ENCODE data around the gene SLC52A3. TPM values are rescaled to one million over a fixed set of nuclear protein-coding genes. Genes with fewer than 3 reads are reported as not detected.

SLC52A3 gene
- total RNA-seq, 2 experiments from 2014 or later, result not detected

DNA sequence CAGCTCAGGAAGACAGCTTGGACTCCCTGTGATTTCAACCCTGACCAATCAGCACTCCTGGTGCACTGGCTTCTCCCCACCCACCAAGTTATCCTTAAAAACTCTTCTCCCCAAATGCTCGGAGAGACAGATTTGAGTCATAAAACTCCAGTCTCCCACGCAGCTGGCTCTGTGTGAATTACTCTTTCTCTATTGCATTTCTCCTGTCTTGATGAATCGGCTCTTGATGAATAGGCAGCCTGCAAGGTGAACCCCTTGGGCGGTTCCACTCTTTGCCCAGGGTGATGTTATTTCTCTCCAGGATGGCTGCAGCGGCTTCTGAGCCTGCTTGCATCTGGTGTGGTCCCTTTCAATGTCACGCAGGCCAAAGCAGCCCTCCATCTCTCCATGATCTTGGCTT, 12.4 kb downstream of the SLC52A3 start:
- H3K9me3 Mint-ChIP-seq (ENCODE audit: low read depth), result no peaks in the 10 kb centered on the region
- no peak overlapping the region for H3K4me3 Mint-ChIP-seq
- H3K27me3 Mint-ChIP-seq, result peaks cover 12% of the 10 kb centered on the region
- ATAC-seq (no peak), DNase-seq (no peak)
- no peaks in the 10 kb centered on the region for H3K36me3 Mint-ChIP-seq
- no peak overlapping the region for H3K27ac Mint-ChIP-seq
- CTCF ChIA-PET, result interaction anchor here (1.2 kb wide), 1 partner anchor 17 kb away, joined by 4 read pairs; no protein-coding TSS in a partner anchor
- peaks cover 3% of the 10 kb centered on the region for H3K4me1 Mint-ChIP-seq

DNA sequence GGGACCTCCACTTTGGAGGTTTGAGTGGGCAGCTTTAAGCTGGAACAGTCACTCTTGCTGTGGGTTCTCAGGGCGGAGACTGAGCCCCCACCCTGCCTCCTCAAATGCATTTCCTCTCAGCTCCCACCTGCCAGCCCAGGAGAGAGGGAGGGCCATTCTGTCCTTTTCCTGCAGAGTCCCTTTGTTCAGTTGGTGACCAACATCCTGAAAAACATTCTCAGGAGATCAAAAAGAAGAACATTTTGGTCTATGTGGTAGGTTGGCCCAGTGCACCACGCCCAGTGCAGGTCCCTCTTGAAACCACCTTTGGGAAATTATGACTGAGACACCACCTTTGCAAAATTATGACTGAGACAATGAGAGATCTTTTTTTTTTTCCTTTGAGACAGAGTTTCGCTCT, 13.4 kb downstream of the SLC52A3 start:
- DNase-seq (no peak), ATAC-seq (no peak)
- CTCF ChIA-PET, result interaction anchor here (1.2 to 1.7 kb wide), 2 partner anchors 16 kb away, joined by 4 read pairs; no protein-coding TSS in a partner anchor
- Mint-ChIP-seq H3K4me1 (peaks cover 3% of the 10 kb centered on the region), H3K9me3 (ENCODE audit: low read depth) (no peaks in the 10 kb centered on the region), H3K27me3 (peaks cover 7% of the 10 kb centered on the region), H3K36me3 (no peaks in the 10 kb centered on the region), H3K27ac (no peak overlapping the region), H3K4me3 (no peak overlapping the region)

- no peak for ATAC-seq
- no peak overlapping the region for H3K4me3 Mint-ChIP-seq
- no peaks in the 10 kb centered on the region for H3K36me3 Mint-ChIP-seq
- CTCF ChIA-PET, result interaction anchor here (1.2 to 1.7 kb wide), 2 partner anchors 10 to 15 kb away, joined by 4 read pairs; no protein-coding TSS in a partner anchor
- no peak for DNase-seq
- H3K27ac Mint-ChIP-seq, result no peak overlapping the region
- H3K9me3 Mint-ChIP-seq (ENCODE audit: low read depth), result no peaks in the 10 kb centered on the region
- peaks cover 3% of the 10 kb centered on the region for H3K4me1 Mint-ChIP-seq
- peaks cover 5% of the 10 kb centered on the region for H3K27me3 Mint-ChIP-seq
Measured at GRCh38 chr20:753897-754635, 14.2 kb downstream of the SLC52A3 start.

GRCh38 chr20:753136-753535, 15.2 kb downstream of the SLC52A3 start:
- H3K4me1 Mint-ChIP-seq, result peaks cover 3% of the 10 kb centered on the region
- ATAC-seq (no peak), DNase-seq (no peak)
- H3K4me3 Mint-ChIP-seq, result no peak overlapping the region
- no peaks in the 10 kb centered on the region for H3K36me3 Mint-ChIP-seq
- no peaks in the 10 kb centered on the region for H3K9me3 Mint-ChIP-seq (ENCODE audit: low read depth)
- H3K27ac Mint-ChIP-seq, result no peak overlapping the region
- H3K27me3 Mint-ChIP-seq, result peaks cover 5% of the 10 kb centered on the region
- CTCF ChIA-PET, result interaction anchor here (1.2 kb wide), 1 partner anchor 9 kb away, joined by 4 read pairs; no protein-coding TSS in a partner anchor

DNA sequence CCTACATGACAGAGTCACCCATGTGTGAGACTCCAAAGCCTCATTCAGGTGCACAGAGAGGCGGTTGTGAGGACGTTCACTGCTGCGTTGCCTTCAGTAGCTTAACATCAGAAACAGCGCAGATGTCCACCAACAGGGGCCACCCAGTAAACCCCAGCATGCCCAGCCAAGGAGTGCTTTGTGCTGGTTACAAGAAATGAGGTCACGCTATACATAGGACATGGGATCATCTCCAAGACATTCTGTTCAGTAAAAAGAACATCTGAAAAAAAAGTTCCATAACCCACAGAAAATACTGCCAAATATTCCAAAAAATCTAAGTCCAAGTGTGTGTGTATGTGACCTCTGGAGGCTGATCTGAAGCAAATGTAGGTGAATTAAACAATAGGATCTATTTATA, 16.0 kb downstream of the SLC52A3 start:
- DNase-seq (no peak), ATAC-seq (no peak)
- no peak overlapping the region for H3K4me3 Mint-ChIP-seq
- H3K27me3 Mint-ChIP-seq, result no peaks in the 10 kb centered on the region
- CTCF ChIA-PET, result no interaction called here
- H3K4me1 Mint-ChIP-seq, result peaks cover 3% of the 10 kb centered on the region
- H3K36me3 Mint-ChIP-seq, result no peaks in the 10 kb centered on the region
- H3K9me3 Mint-ChIP-seq (ENCODE audit: low read depth), result no peaks in the 10 kb centered on the region
- H3K27ac Mint-ChIP-seq, result no peak overlapping the region

DNA sequence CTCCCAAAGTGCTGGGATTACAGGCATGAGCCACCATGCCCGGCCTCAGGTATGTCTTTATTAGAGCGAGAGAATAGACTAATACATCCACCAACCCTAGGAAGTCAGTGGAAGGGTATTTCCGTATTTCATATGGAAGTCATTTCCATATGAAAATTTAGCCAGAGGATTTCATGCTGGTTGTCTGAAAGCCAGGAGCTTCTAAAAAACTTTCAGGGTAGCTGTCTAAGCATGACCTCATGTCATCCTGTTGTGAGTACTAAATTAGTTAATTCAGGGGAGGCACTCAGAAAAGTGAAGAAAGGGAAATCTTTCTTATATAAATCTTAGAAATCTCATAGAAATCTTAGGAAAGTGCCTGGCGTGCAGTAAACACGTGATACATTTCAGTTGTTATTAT, 16.5 kb downstream of the SLC52A3 start:
- H3K27me3 Mint-ChIP-seq, result no peaks in the 10 kb centered on the region
- H3K4me1 Mint-ChIP-seq, result peaks cover 3% of the 10 kb centered on the region
- no peak overlapping the region for H3K4me3 Mint-ChIP-seq
- ATAC-seq (no peak), DNase-seq (no peak)
- H3K27ac Mint-ChIP-seq, result no peak overlapping the region
- H3K36me3 Mint-ChIP-seq, result no peaks in the 10 kb centered on the region
- CTCF ChIA-PET, result no interaction called here
- no peaks in the 10 kb centered on the region for H3K9me3 Mint-ChIP-seq (ENCODE audit: low read depth)

GRCh38 chr20:750801-751200, 17.5 kb downstream of the SLC52A3 start:
- H3K27ac Mint-ChIP-seq, result no peak overlapping the region
- peaks cover 3% of the 10 kb centered on the region for H3K4me1 Mint-ChIP-seq
- CTCF ChIA-PET, result no interaction called here

DNA sequence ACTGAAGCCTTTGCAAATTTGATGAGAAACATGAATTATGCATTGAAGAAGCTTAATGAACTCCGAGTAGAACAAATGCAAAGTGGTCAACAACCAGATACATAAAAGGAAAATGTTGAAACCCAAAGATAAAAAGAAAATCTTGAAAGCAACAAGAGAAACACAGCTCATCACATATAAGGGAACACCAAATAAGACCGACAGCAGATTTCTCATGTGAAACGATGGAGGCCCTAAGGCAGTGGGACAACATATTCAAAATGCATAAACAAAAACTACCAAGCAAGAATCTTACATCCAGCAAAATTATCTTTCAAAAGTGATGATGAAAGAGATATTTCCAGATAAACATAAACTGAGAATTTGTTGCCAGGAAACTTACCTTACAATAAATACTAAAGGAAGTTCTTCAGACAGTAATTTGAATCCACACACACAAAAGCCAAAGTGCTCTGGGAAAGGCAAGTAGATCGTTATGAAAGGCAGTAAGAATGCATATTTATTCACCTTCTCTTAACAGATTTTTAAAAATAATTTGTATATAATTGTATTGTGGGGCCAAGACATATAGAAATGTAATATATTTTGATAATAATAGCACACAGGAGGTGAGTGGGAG, 22.5 kb downstream of the SLC52A3 start:
- no peak for DNase-seq
- Mint-ChIP-seq H3K9me3 (ENCODE audit: low read depth) (peaks cover 14% of the 10 kb centered on the region), H3K36me3 (peaks cover 3% of the 10 kb centered on the region), H3K4me3 (no peak overlapping the region), H3K4me1 (no peaks in the 10 kb centered on the region), H3K27ac (no peak overlapping the region), H3K27me3 (no peaks in the 10 kb centered on the region)
- no peak for ATAC-seq
- CTCF ChIA-PET, result interaction anchor here (1.1 kb wide), 1 partner anchor 11 kb away, joined by 3 read pairs; no protein-coding TSS in a partner anchor

More at GRCh38 chr20:750801-751200, 17.5 kb downstream of the SLC52A3 start:
- ATAC-seq (no peak), DNase-seq (no peak)
- Mint-ChIP-seq H3K9me3 (ENCODE audit: low read depth) (peaks cover 4% of the 10 kb centered on the region), H3K4me3 (no peak overlapping the region), H3K27me3 (no peaks in the 10 kb centered on the region), H3K36me3 (no peaks in the 10 kb centered on the region)

DNA sequence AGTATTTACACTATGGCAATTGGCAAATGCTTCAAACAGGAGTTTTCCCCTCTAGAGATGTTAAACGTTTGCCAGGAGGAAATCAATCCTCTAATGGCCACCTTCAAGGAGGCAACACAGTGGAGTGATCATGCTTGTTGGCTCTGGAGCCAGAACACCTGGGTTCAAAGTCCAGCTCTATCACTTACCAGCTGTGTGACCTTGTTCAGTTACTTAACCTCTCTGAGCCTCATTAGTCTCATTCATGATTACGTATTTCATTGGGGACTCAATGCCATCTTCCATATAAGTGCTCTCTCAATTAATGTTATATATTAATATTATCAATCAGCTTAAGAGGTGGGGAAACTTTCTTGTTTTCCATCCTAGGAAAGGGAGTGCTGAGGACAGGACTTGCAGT, 26.1 kb downstream of the SLC52A3 start:
- Mint-ChIP-seq H3K27ac (no peak overlapping the region), H3K36me3 (peaks cover 3% of the 10 kb centered on the region), H3K4me3 (no peak overlapping the region), H3K4me1 (no peaks in the 10 kb centered on the region), H3K9me3 (ENCODE audit: low read depth) (peaks cover 14% of the 10 kb centered on the region), H3K27me3 (no peaks in the 10 kb centered on the region)
- ATAC-seq (no peak), DNase-seq (no peak)
- CTCF ChIA-PET, result no interaction called here

DNA sequence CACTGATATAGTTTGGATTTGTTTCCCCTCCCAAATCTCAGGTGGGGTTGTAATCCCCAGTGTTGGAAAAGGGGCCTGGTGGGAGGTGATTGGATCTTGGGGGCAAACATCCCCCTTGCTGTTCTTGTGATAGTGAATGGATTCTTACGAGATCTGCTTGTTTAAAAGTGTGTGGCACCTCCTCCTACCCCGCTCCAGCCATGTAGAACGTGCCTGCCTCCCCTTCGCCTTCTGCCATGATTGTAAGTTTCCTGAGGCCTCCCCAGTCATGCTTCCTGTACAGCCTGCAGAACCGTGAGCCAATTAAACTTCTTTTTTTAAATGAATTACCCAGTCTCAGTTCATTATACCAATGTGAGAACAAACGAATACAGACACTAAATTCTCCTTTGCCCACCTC, 26.7 kb downstream of the SLC52A3 start:
- H3K4me1 Mint-ChIP-seq, result no peaks in the 10 kb centered on the region
- ATAC-seq (no peak), DNase-seq (no peak)
- no peaks in the 10 kb centered on the region for H3K27me3 Mint-ChIP-seq
- peaks cover 3% of the 10 kb centered on the region for H3K36me3 Mint-ChIP-seq
- peaks cover 14% of the 10 kb centered on the region for H3K9me3 Mint-ChIP-seq (ENCODE audit: low read depth)
- CTCF ChIA-PET, result no interaction called here
- no peak overlapping the region for H3K27ac Mint-ChIP-seq
- no peak overlapping the region for H3K4me3 Mint-ChIP-seq

- ATAC-seq (no peak), DNase-seq (no peak)
- Mint-ChIP-seq H3K27ac (no peak overlapping the region), H3K4me1 (no peaks in the 10 kb centered on the region), H3K9me3 (ENCODE audit: low read depth) (peaks cover 4% of the 10 kb centered on the region), H3K36me3 (peaks cover 2% of the 10 kb centered on the region), H3K27me3 (peaks cover 2% of the 10 kb centered on the region), H3K4me3 (no peak overlapping the region)
- CTCF ChIA-PET, result interaction anchor here (1.1 kb wide), 1 partner anchor 94 kb away, joined by 3 read pairs; no protein-coding TSS in a partner anchor
Measured at GRCh38 chr20:740162-740561, 28.1 kb downstream of the SLC52A3 start.

DNA sequence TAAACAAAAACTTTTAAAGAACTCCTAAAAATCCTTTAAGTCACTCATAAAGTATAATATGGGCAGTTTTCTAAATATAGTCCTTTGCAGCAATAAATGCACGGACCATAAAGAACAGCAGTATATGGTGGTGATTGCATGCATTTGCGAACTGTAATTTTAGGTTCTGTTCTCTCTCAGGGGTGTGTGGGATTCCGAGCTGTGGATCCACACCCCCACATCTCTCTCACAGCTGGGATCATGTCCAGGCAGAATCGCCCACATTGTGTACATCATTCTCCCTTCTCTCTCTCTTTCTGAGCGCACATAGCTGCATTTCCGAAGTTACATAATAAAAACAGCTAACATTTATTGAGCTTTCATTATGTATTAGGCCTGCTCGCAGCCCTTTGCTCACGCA, 28.6 kb downstream of the SLC52A3 start:
- ATAC-seq (no peak), DNase-seq (no peak)
- CTCF ChIA-PET, result interaction anchor here (1.0 kb wide), 1 partner anchor 179 kb away, joined by 4 read pairs; no protein-coding TSS in a partner anchor
- Mint-ChIP-seq H3K36me3 (peaks cover under 1% of the 10 kb centered on the region), H3K27ac (no peak overlapping the region), H3K4me1 (no peaks in the 10 kb centered on the region), H3K27me3 (peaks cover 3% of the 10 kb centered on the region), H3K4me3 (no peak overlapping the region), H3K9me3 (ENCODE audit: low read depth) (peaks cover under 1% of the 10 kb centered on the region)

- ATAC-seq (no peak), DNase-seq (no peak)
- H3K27me3 Mint-ChIP-seq, result peaks cover 36% of the 10 kb centered on the region
- H3K36me3 Mint-ChIP-seq, result no peaks in the 10 kb centered on the region
- no peak overlapping the region for H3K4me3 Mint-ChIP-seq
- no peaks in the 10 kb centered on the region for H3K9me3 Mint-ChIP-seq (ENCODE audit: low read depth)
- H3K4me1 Mint-ChIP-seq, result no peaks in the 10 kb centered on the region
- no peak overlapping the region for H3K27ac Mint-ChIP-seq
- CTCF ChIA-PET, result interaction anchor here (1.0 kb wide), 1 partner anchor 27 kb away, joined by 3 read pairs; no protein-coding TSS in a partner anchor
Measured at GRCh38 chr20:733861-734260, 34.4 kb downstream of the SLC52A3 start.

DNA sequence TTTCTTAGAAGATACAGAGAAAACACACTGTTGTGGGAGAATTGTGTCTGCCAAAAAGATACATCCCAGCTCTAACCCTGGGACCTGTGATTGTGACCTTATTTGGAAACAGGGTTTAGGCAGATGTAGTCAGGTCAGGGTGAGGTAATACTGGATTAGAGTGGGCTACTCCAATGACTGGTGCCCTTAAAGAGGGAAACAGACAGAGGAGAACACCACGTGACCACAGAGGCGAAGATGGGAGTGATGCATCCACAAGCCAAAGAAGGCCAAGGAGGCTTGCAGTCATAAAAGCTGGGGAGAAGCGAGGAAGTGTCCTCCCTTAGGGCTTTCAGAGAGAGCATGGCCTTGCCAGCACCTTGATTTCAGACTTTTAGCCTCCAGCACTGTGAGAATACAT, 35.6 kb downstream of the SLC52A3 start:
- Mint-ChIP-seq H3K9me3 (ENCODE audit: low read depth) (no peaks in the 10 kb centered on the region), H3K27me3 (peaks cover 42% of the 10 kb centered on the region), H3K27ac (no peak overlapping the region), H3K4me1 (no peaks in the 10 kb centered on the region), H3K36me3 (no peaks in the 10 kb centered on the region), H3K4me3 (no peak overlapping the region)
- CTCF ChIA-PET, result interaction anchor here (0.8 kb wide), 1 partner anchor 28 kb away, joined by 3 read pairs; no protein-coding TSS in a partner anchor
- ATAC-seq (no peak), DNase-seq (no peak)
